ENCODE data around the gene BAHCC1. TPM values are rescaled to one million over a fixed set of nuclear protein-coding genes. Genes with fewer than 3 reads are reported as not detected.

BAHCC1 gene
- total and polyA plus RNA-seq, 2 donors (not counting 3 experiments of a cell fraction or from before 2014, with no cell fraction given) = 4.7 to 11.6 TPM

DNA sequence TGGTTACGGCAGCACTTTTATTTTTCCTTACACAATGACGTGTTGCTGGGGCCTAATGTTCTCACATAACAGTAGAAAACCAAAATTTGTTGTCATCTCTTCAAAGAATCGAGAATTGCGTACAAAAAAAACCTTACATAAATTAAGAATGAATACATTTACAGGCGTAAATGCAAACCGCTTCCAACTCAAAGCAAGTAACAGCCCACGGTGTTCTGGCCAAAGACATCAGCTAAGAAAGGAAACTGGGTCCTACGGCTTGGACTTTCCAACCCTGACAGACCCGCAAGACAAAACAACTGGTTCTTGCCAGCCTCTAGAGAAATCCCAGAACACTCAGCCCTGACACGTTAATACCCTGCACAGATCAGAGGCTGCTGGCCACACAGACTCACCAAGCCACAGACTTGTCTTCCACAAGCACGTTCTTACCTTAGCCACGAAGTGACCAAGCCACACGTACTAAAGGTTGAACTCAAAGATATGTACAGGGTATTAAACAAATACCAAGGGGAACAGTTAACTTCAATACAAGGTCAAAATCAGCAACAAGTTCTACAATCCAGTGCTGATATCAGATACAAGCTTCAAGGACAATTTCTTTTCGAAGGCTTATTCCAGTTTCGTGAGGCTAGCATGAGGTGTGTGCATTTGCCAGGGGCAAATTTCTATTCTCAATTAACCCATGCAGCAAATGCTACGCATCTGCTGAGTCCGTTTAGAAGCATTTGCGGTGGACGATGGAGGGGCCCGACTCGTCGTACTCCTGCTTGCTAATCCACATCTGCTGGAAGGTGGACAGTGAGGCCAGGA lies 114.9 kb downstream of the BAHCC1 start:
- ChIA-PET CTCF (no interaction called here), POLR2A (interaction anchor here (1.1 to 1.3 kb wide), 2 partner anchors 57 to 115 kb away, joined by 3 read pairs; partner anchors contain the start of gene BAHCC1)

DNA sequence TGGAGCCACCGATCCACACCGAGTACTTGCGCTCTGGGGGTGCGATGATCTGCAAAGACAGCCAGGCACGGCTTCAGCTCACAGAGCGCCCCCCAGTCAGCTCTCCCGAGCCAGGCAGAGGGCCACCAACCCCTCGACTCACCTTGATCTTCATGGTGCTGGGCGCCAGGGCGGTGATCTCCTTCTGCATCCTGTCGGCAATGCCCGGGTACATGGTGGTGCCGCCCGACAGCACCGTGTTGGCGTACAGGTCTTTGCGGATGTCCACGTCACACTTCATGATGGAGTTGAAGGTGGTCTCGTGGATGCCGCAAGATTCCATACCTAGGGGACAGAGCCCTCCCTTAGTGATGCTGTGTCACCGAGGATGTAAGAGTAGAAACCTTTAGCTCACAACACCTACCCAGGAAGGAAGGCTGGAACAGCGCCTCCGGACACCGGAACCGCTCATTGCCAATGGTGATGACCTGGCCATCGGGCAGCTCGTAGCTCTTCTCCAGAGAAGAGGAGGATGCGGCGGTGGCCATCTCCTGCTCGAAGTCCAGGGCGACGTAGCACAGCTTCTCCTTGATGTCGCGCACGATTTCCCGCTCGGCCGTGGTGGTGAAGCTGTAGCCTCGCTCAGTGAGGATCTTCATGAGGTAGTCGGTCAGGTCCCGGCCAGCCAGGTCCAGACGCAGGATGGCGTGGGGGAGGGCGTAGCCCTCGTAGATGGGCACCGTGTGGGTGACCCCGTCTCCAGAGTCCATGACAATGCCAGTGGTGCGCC lies 115.7 kb downstream of the BAHCC1 start:
- ChIA-PET CTCF (no interaction called here), POLR2A (interaction anchor here (1.1 to 1.9 kb wide), 3 partner anchors 56 to 116 kb away, joined by 3 to 6 read pairs (median 3); partner anchors contain the start of gene BAHCC1)
- BruUV-seq (replicated peaks) = no TSS peak
- intact Hi-C loops (cut with micrococcal nuclease) = loop anchor here (1.0 to 5.0 kb wide), 2 partner anchors 116 to 259 kb away; partner anchors contain the start of gene BAHCC1
- Histone ChIP-seq H2AFZ (ENCODE audit: low read depth, low read length) (no peak overlapping the region), H4K20me1 (replicated peaks; ENCODE audit: control insufficient read depth, extremely low read depth, insufficient read depth, low read length) (peaks cover 2% of the 10 kb centered on the region), H3K9me3 (replicated peaks; ENCODE audit: control insufficient read depth, insufficient read depth, low read length) (no peaks in the 10 kb centered on the region), H3K79me2 (ENCODE audit: control insufficient read depth, insufficient read depth, low read length) (peaks cover 46% of the 10 kb centered on the region), H3K9ac (replicated peaks; ENCODE audit: extremely low read depth, insufficient read depth, low read length) (peak overlapping the region; percentile 81), H3K4me2 (ENCODE audit: insufficient read depth, low read length) (peak overlapping the region; percentile 83), H3K27me3 (ENCODE audit: control insufficient read depth in 2 of 2, insufficient read depth in 2 of 2, low read length in 2 of 2) (no peaks in the 10 kb centered on the region), H3K36me3 (ENCODE audit: control insufficient read depth in 2 of 2, extremely low read depth in 1 of 2, insufficient read depth in 2 of 2, low read length in 2 of 2) (peaks cover 15 to 24% of the 10 kb centered on the region in 2 experiments), H3K27ac (ENCODE audit: insufficient read depth, low read depth, low read length) (no peak overlapping the region), H3K4me3 (replicated peaks in 1 of 3; ENCODE audit: insufficient read depth in 1 of 3, low read depth in 1 of 3, low read length in 3 of 3) (peak overlapping the region; percentile 42 to 93 (median 78)), H3K9me1 (replicated peaks; ENCODE audit: control insufficient read depth, extremely low read depth, insufficient read depth, low read length) (no peaks in the 10 kb centered on the region), H3K4me1 (ENCODE audit: control insufficient read depth, extremely low read depth, insufficient read depth, low read length) (peaks cover 26% of the 10 kb centered on the region)
- TF ChIP-seq POLR2AphosphoS5 (IDR thresholded peaks at IDR 0.05; ENCODE audit: insufficient read depth, low read depth, low read length) (peak; percentile 4), EZH2 (IDR thresholded peaks at IDR 0.05; ENCODE audit: borderline replicate concordance, low read depth, low read length, severe bottlenecking) (no peak)
- TF ChIP-seq, protein P1, sequence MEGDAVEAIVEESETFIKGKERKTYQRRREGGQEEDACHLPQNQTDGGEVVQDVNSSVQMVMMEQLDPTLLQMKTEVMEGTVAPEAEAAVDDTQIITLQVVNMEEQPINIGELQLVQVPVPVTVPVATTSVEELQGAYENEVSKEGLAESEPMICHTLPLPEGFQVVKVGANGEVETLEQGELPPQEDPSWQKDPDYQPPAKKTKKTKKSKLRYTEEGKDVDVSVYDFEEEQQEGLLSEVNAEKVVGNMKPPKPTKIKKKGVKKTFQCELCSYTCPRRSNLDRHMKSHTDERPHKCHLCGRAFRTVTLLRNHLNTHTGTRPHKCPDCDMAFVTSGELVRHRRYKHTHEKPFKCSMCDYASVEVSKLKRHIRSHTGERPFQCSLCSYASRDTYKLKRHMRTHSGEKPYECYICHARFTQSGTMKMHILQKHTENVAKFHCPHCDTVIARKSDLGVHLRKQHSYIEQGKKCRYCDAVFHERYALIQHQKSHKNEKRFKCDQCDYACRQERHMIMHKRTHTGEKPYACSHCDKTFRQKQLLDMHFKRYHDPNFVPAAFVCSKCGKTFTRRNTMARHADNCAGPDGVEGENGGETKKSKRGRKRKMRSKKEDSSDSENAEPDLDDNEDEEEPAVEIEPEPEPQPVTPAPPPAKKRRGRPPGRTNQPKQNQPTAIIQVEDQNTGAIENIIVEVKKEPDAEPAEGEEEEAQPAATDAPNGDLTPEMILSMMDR (IDR thresholded peaks at IDR 0.05; ENCODE audit: extremely low read depth in 1 of 2, insufficient read depth in 1 of 2, low read depth in 1 of 2, low read length in 2 of 2) = no peak
- dilution Hi-C loops (cut with MboI; ENCODE audit: extremely low pct_ligation_motif_present, low sequenced_read_pairs) = no loop called here
- DNase-seq (ENCODE audit: low read depth, low spot score) = peak; percentile 30
- peak; percentile 15 for FAIRE-seq

More for the DNA sequence above, 114.9 kb downstream of the BAHCC1 start:
- Histone ChIP-seq H3K4me2 (ENCODE audit: insufficient read depth, low read length) (peak overlapping the region; percentile 83), H3K4me3 (replicated peaks in 1 of 3; ENCODE audit: insufficient read depth in 1 of 3, low read depth in 1 of 3, low read length in 3 of 3) (peak overlapping the region; percentile 42 to 93 (median 78)), H3K4me1 (ENCODE audit: control insufficient read depth, extremely low read depth, insufficient read depth, low read length) (peaks cover 20% of the 10 kb centered on the region), H3K9me3 (replicated peaks; ENCODE audit: control insufficient read depth, insufficient read depth, low read length) (no peaks in the 10 kb centered on the region), H3K27me3 (ENCODE audit: control insufficient read depth in 2 of 2, insufficient read depth in 2 of 2, low read length in 2 of 2) (no peaks in the 10 kb centered on the region), H4K20me1 (replicated peaks; ENCODE audit: control insufficient read depth, extremely low read depth, insufficient read depth, low read length) (peaks cover 2% of the 10 kb centered on the region), H2AFZ (ENCODE audit: low read depth, low read length) (no peak overlapping the region), H3K36me3 (ENCODE audit: control insufficient read depth in 2 of 2, extremely low read depth in 1 of 2, insufficient read depth in 2 of 2, low read length in 2 of 2) (peaks cover 15 to 24% of the 10 kb centered on the region in 2 experiments), H3K27ac (ENCODE audit: insufficient read depth, low read depth, low read length) (no peak overlapping the region), H3K79me2 (ENCODE audit: control insufficient read depth, insufficient read depth, low read length) (peaks cover 38% of the 10 kb centered on the region), H3K9me1 (replicated peaks; ENCODE audit: control insufficient read depth, extremely low read depth, insufficient read depth, low read length) (no peaks in the 10 kb centered on the region), H3K9ac (replicated peaks; ENCODE audit: extremely low read depth, insufficient read depth, low read length) (peak overlapping the region; percentile 81)
- DNase-seq (ENCODE audit: low read depth, low spot score) (peak; percentile 27), FAIRE-seq (peak; percentile 55)
- TF ChIP-seq, protein P2, sequence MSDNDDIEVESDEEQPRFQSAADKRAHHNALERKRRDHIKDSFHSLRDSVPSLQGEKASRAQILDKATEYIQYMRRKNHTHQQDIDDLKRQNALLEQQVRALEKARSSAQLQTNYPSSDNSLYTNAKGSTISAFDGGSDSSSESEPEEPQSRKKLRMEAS (IDR thresholded peaks at IDR 0.05; ENCODE audit: insufficient read depth, insufficient read length) = no peak
- TF ChIP-seq POLR2A (IDR thresholded peaks at IDR 0.05; ENCODE audit: low read depth, low read length) (peak; percentile 47), GATA2 (IDR thresholded peaks at IDR 0.05; ENCODE audit: insufficient read depth, insufficient read length, low read depth, low read length) (no peak), POLR2AphosphoS5 (IDR thresholded peaks at IDR 0.05; ENCODE audit: insufficient read depth, low read depth, low read length) (peak; percentile 40)
- intact Hi-C loops (cut with micrococcal nuclease) = loop anchor here (1.0 to 5.0 kb wide), 2 partner anchors 115 to 258 kb away; partner anchors contain the start of gene BAHCC1
- dilution Hi-C loops (cut with MboI; ENCODE audit: extremely low pct_ligation_motif_present, low sequenced_read_pairs) = no loop called here
- BruUV-seq (replicated peaks) = no TSS peak

Data from endothelial cell of umbilical vein (primary cell).